Naive B cell (primary cell): ENCODE data around the gene CALM1. TPM values are rescaled to one million over a fixed set of nuclear protein-coding genes. Genes with fewer than 3 reads are reported as not detected.

Experiments used
- ATAC-seq, 2 donors: fragments of 150-1000 bp; cut with Tn5 transposase; 2 replicates each; pipeline ENCODE4 v1.10.0; 2021; ENCODE audit warnings: low read depth in 2 of 2, mild to moderate bottlenecking in 2 of 2, moderate library complexity in 2 of 2
- DNase-seq: peaks from one replicate; pipeline ENCODE4 v3.0.0; 2022
- H3K27ac Mint-ChIP-seq, 6 donors: one replicate each; pipeline ENCODE4 v1.8.0; 2020 to 2022; ENCODE audit warnings: mild to moderate bottlenecking in 6 of 6, mixed read lengths in 6 of 6, moderate library complexity in 5 of 6, inconsistent platforms in 2 of 6
- H3K27me3 Mint-ChIP-seq, 3 donors: one replicate each; pipeline ENCODE4 v1.8.0; 2021 to 2022; ENCODE audit warnings: mixed read lengths in 3 of 3, mild to moderate bottlenecking in 1 of 3
- H3K36me3 Mint-ChIP-seq, 2 donors: one replicate each; pipeline ENCODE4 v1.8.0; 2020 to 2022; ENCODE audit warnings: mixed read lengths in 2 of 2, inconsistent platforms in 1 of 2, mild to moderate bottlenecking in 1 of 2
- H3K4me1 Mint-ChIP-seq, 3 donors: one replicate each; pipeline ENCODE4 v1.8.0; 2020 to 2022; ENCODE audit warnings: mixed read lengths in 3 of 3, inconsistent platforms in 1 of 3, mild to moderate bottlenecking in 1 of 3, moderate library complexity in 1 of 3
- H3K4me3 Mint-ChIP-seq, 8 donors: one replicate each; pipeline ENCODE4 v1.8.0; 2020 to 2022; ENCODE audit warnings: mild to moderate bottlenecking in 8 of 8, mixed read lengths in 8 of 8, moderate library complexity in 8 of 8, inconsistent platforms in 2 of 8
- H3K9me3 Mint-ChIP-seq, 7 donors: one replicate each; pipeline ENCODE4 v1.8.0; 2020 to 2022; ENCODE audit warnings: mixed read lengths in 7 of 7, mild to moderate bottlenecking in 5 of 7, inconsistent platforms in 2 of 7, moderate library complexity in 1 of 7
- polyA plus RNA-seq, 6 donors: library from polyadenylated mRNA; unstranded; fragments of 300-500 nt; fragmentation: Illumina TruSeq; gene quantifications; one replicate each; pipeline ENCODE4 v1.2.3, GENCODE V29; 2021; ENCODE audit warnings: low read depth in 6 of 6

CALM1 gene
- 1,000 to 10,000 TPM; 1,004 to 1,312 (median 1,081) TPM for polyA plus RNA-seq

GRCh38 chr14:90396341-90397339, at the start of gene CALM1:
TSS of gene CALM1 (plus strand) at chr14:90397029. CDS start at chr14:90397231, 202 bp downstream.
- Mint-ChIP-seq H3K27ac (peak within 1 kb of the TSS; percentile 92 to 99 (median 98)), H3K27me3 (no peaks in the 10 kb centered on the region), H3K4me3 (peak within 1 kb of the TSS; percentile 93 to 98 (median 96)), H3K9me3 (peaks cover 0 to 5% (median 0%) of the 10 kb centered on the region in 7 donors), H3K36me3 (peaks cover 0 to 5% of the 10 kb centered on the region in 2 donors), H3K4me1 (peaks cover 18 to 34% (median 30%) of the 10 kb centered on the region in 3 donors)
- DNase-seq (peak; percentile 96), ATAC-seq (peak; percentile 64)

- ATAC-seq (no peak), DNase-seq (no peak)
- no peak overlapping the region for H3K27ac Mint-ChIP-seq
- H3K9me3 Mint-ChIP-seq, result no peaks in the 10 kb centered on the region
- H3K4me3 Mint-ChIP-seq, result no peak overlapping the region
- no peaks in the 10 kb centered on the region for H3K36me3 Mint-ChIP-seq
- peaks cover 0 to 20% (median 14%) of the 10 kb centered on the region in 3 donors for H3K27me3 Mint-ChIP-seq
- no peaks in the 10 kb centered on the region for H3K4me1 Mint-ChIP-seq
Measured at GRCh38 chr14:90348270-90348669, 48.6 kb upstream of the CALM1 start.

- Mint-ChIP-seq H3K27ac (no peak overlapping the region), H3K4me1 (no peaks in the 10 kb centered on the region), H3K9me3 (no peaks in the 10 kb centered on the region), H3K36me3 (no peaks in the 10 kb centered on the region), H3K4me3 (no peak overlapping the region), H3K27me3 (peaks cover 0 to 14% (median 7%) of the 10 kb centered on the region in 3 donors)
- ATAC-seq (no peak), DNase-seq (no peak)
Measured at GRCh38 chr14:90349739-90350138, 47.1 kb upstream of the CALM1 start.

- ATAC-seq (no peak), DNase-seq (no peak)
- no peak overlapping the region for H3K4me3 Mint-ChIP-seq
- no peak overlapping the region for H3K27ac Mint-ChIP-seq
- no peaks in the 10 kb centered on the region for H3K36me3 Mint-ChIP-seq
- no peaks in the 10 kb centered on the region for H3K9me3 Mint-ChIP-seq
- peaks cover 14 to 16% (median 15%) of the 10 kb centered on the region in 3 donors for H3K27me3 Mint-ChIP-seq
- no peaks in the 10 kb centered on the region for H3K4me1 Mint-ChIP-seq
Measured at GRCh38 chr14:90354551-90355298, 42.1 kb upstream of the CALM1 start.

- Mint-ChIP-seq H3K4me1 (no peaks in the 10 kb centered on the region), H3K4me3 (no peak overlapping the region), H3K9me3 (no peaks in the 10 kb centered on the region), H3K27me3 (peaks cover 10 to 21% (median 19%) of the 10 kb centered on the region in 3 donors), H3K36me3 (no peaks in the 10 kb centered on the region), H3K27ac (peak overlapping the region in 1 of 6 donors; percentile 21)
- DNase-seq (no peak), ATAC-seq (no peak)
Measured at GRCh38 chr14:90355540-90356518, 41.0 kb upstream of the CALM1 start.

- Mint-ChIP-seq H3K4me1 (no peaks in the 10 kb centered on the region), H3K9me3 (no peaks in the 10 kb centered on the region), H3K4me3 (no peak overlapping the region), H3K27me3 (peaks cover 13 to 22% (median 19%) of the 10 kb centered on the region in 3 donors), H3K27ac (no peak overlapping the region), H3K36me3 (no peaks in the 10 kb centered on the region)
- ATAC-seq (no peak), DNase-seq (no peak)
Measured at GRCh38 chr14:90356925-90357324, 39.9 kb upstream of the CALM1 start.

GRCh38 chr14:90358359-90358758, 38.5 kb upstream of the CALM1 start:
- ATAC-seq (no peak), DNase-seq (no peak)
- no peak overlapping the region for H3K4me3 Mint-ChIP-seq
- H3K9me3 Mint-ChIP-seq, result no peaks in the 10 kb centered on the region
- no peak overlapping the region for H3K27ac Mint-ChIP-seq
- H3K4me1 Mint-ChIP-seq, result no peaks in the 10 kb centered on the region
- H3K27me3 Mint-ChIP-seq, result peaks cover 21 to 35% (median 27%) of the 10 kb centered on the region in 3 donors
- no peaks in the 10 kb centered on the region for H3K36me3 Mint-ChIP-seq

- no peaks in the 10 kb centered on the region for H3K9me3 Mint-ChIP-seq
Measured at GRCh38 chr14:90361865-90362557, 34.8 kb upstream of the CALM1 start.

GRCh38 chr14:90362558-90362896, 34.3 kb upstream of the CALM1 start:
- Mint-ChIP-seq H3K27me3 (peaks cover 13 to 31% (median 19%) of the 10 kb centered on the region in 3 donors), H3K4me1 (no peaks in the 10 kb centered on the region), H3K27ac (no peak overlapping the region), H3K9me3 (no peaks in the 10 kb centered on the region), H3K36me3 (no peaks in the 10 kb centered on the region), H3K4me3 (no peak overlapping the region)
- no peak for ATAC-seq
- no peak for DNase-seq

More at GRCh38 chr14:90361865-90362557, 34.8 kb upstream of the CALM1 start:
- DNase-seq (no peak), ATAC-seq (no peak)
- H3K27me3 Mint-ChIP-seq, result peaks cover 18 to 31% (median 19%) of the 10 kb centered on the region in 3 donors
- H3K36me3 Mint-ChIP-seq, result no peaks in the 10 kb centered on the region
- no peak overlapping the region for H3K4me3 Mint-ChIP-seq
- peak overlapping the region in 1 of 6 donors; percentile 25 for H3K27ac Mint-ChIP-seq
- H3K4me1 Mint-ChIP-seq, result no peaks in the 10 kb centered on the region

GRCh38 chr14:90368946-90369721, 27.7 kb upstream of the CALM1 start:
- H3K36me3 Mint-ChIP-seq, result no peaks in the 10 kb centered on the region
- peak; percentile 64 to 70 for ATAC-seq
- H3K4me3 Mint-ChIP-seq, result no peak overlapping the region
- no peaks in the 10 kb centered on the region for H3K4me1 Mint-ChIP-seq
- DNase-seq, result peak; percentile 10
- H3K9me3 Mint-ChIP-seq, result no peaks in the 10 kb centered on the region
- peaks cover 3 to 15% (median 8%) of the 10 kb centered on the region in 3 donors for H3K27me3 Mint-ChIP-seq
- no peak overlapping the region for H3K27ac Mint-ChIP-seq

GRCh38 chr14:90373887-90374286, 22.9 kb upstream of the CALM1 start:
- Mint-ChIP-seq H3K4me1 (no peaks in the 10 kb centered on the region), H3K4me3 (no peak overlapping the region), H3K9me3 (no peaks in the 10 kb centered on the region), H3K27me3 (peaks cover 0 to 11% (median 8%) of the 10 kb centered on the region in 3 donors), H3K36me3 (no peaks in the 10 kb centered on the region), H3K27ac (no peak overlapping the region)
- DNase-seq (no peak), ATAC-seq (no peak)

GRCh38 chr14:90374813-90375212, 22.0 kb upstream of the CALM1 start:
- H3K4me1 Mint-ChIP-seq, result no peaks in the 10 kb centered on the region
- no peak overlapping the region for H3K27ac Mint-ChIP-seq
- peaks cover 0 to 11% (median 8%) of the 10 kb centered on the region in 3 donors for H3K27me3 Mint-ChIP-seq
- no peaks in the 10 kb centered on the region for H3K36me3 Mint-ChIP-seq
- ATAC-seq (no peak), DNase-seq (no peak)
- no peaks in the 10 kb centered on the region for H3K9me3 Mint-ChIP-seq
- no peak overlapping the region for H3K4me3 Mint-ChIP-seq
